Loucy (cell line): ENCODE data around the gene NEDD4L.

Experiments used
- H2AFZ ChIP-seq: fragments of 200-600 bp; sonication (generic); 2 replicates; pipeline ENCODE4 v1.6.0; 2016; ENCODE audit warnings: antibody characterized with exemption, mild to moderate bottlenecking, low read length, moderate library complexity
- H3F3A ChIP-seq: fragments of 200-600 bp; 2 replicates; pipeline ENCODE4 v1.6.0; 2016; ENCODE audit warnings: antibody characterized with exemption, low read depth, mild to moderate bottlenecking
- H3K27me3 ChIP-seq: fragments of 200-600 bp; sonication (generic); 2 replicates; pipeline ENCODE4 v1.6.1; 2014; ENCODE audit warnings: low read length, mild to moderate bottlenecking; ENCODE audit not compliant: insufficient read depth, poor library complexity, severe bottlenecking
- H3K36me3 ChIP-seq: fragments of 200-600 bp; sonication (generic); 2 replicates; pipeline ENCODE4 v1.6.1; 2016; ENCODE audit warnings: low read length; ENCODE audit not compliant: insufficient read depth
- H3K4me1 ChIP-seq: fragments of 200-600 bp; sonication (generic); 2 replicates; pipeline ENCODE4 v1.5.1; 2014; ENCODE audit warnings: low read length, mild to moderate bottlenecking; ENCODE audit not compliant: insufficient read depth, poor library complexity, severe bottlenecking
- H3K4me2 ChIP-seq: fragments of 200-600 bp; sonication (generic); 2 replicates; pipeline ENCODE4 v1.6.0; 2014; ENCODE audit warnings: antibody characterized with exemption, low read length, low read depth, mild to moderate bottlenecking; ENCODE audit not compliant: poor library complexity, severe bottlenecking
- H3K4me3 ChIP-seq: fragments of 200-600 bp; sonication (generic); 2 replicates; pipeline ENCODE4 v1.5.1; 2014; ENCODE audit warnings: low read length, mild to moderate bottlenecking, mixed read lengths; ENCODE audit not compliant: poor library complexity, severe bottlenecking
- H3K79me2 ChIP-seq: fragments of 200-600 bp; sonication (generic); 2 replicates; pipeline ENCODE4 v1.6.1; 2014; ENCODE audit warnings: low read length; ENCODE audit not compliant: insufficient read depth
- H3K9ac ChIP-seq: fragments of 200-600 bp; sonication (generic); 2 replicates; pipeline ENCODE4 v1.6.0; 2014; ENCODE audit warnings: mild to moderate bottlenecking, low read depth, low read length, moderate library complexity; ENCODE audit not compliant: poor library complexity, severe bottlenecking
- H3K9me2 ChIP-seq: fragments of 200-600 bp; sonication (generic); replicated peaks from 2 replicates; pipeline ENCODE4 v1.6.1; 2016; ENCODE audit warnings: low read depth, low read length, mixed read lengths
- H3K9me3 ChIP-seq: fragments of 200-600 bp; sonication (generic); 2 replicates; pipeline ENCODE4 v1.6.1; 2014; ENCODE audit warnings: mild to moderate bottlenecking, antibody characterized with exemption, low read length, low read depth; ENCODE audit not compliant: insufficient read depth
- H4K20me1 ChIP-seq: fragments of 200-600 bp; sonication (generic); 2 replicates; pipeline ENCODE4 v1.6.0; 2014; ENCODE audit warnings: antibody characterized with exemption, low read length, mild to moderate bottlenecking; ENCODE audit not compliant: insufficient read depth, poor library complexity, severe bottlenecking
- EZH2phosphoT487 ChIP-seq: fragments of 200-600 bp; IDR thresholded peaks from 2 replicates; pipeline ENCODE4 v1.6.1; 2018; ENCODE audit warnings: antibody characterized with exemption, mild to moderate bottlenecking, moderate library complexity, borderline replicate concordance
- TF ChIP-seq, protein P1 (sequence below): fragments of 200-600 bp; sonication (generic); conservative IDR thresholded peaks from 2 replicates; pipeline ENCODE4 v1.5.1; 2014; ENCODE audit warnings: mild to moderate bottlenecking, antibody characterized with exemption, low read length

Gene NEDD4L

DNA sequence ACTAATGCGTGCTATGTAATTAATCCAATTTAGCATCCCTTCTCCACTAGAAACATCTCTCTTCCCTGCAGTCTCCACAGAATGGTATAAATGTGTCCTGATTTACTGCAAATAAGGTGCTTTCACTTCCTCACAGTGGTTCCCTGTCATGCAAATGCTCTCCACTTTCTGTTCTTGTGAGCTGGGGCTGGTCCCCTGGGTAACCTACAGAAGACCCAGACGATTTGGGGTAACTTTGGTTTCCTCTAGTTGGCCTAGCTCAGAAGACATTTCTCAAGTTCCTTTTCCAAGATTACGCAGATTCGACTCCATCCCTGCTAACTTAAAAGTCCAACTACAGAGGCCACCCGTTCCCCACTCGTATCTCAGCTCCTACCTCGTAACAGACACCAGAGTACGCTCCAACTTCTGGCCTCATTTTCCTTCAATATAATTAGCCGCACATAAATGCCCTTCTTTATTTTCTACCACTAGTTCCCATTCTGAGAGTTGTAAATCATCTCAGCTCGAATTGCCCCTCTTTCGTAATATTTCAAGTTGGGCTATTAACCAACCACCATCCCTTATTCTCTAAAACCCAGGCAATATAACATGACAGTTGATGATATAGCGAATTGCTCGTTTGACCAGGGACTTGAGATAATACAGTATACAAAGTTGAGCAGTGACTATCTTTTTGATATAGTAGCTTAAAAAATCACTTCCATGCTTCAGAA is 28.8 kb upstream of the NEDD4L start:
- H3K4me1 ChIP-seq, result no peaks in the 10 kb centered on the region

DNA sequence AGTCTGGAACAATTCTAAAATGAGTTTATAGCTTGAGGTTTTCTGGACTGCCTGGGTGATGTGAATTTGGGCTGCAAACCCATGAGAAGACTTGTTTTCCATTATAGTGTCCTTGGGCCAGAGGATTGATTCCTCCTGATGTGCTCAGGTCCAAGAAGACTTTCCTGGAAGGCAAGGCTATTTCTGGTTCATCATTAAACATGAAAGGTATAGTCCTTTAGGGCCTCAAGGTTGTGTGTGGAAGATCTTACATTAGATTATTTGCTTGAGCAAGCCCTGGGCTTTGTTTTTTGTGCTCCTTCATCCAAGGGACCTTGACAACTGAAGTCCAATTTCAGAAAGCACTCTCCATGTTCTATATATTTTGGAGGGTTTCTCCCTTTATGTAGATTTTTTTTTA is 26.8 kb upstream of the NEDD4L start:
- Histone ChIP-seq H2AFZ (no peak overlapping the region), H3K4me2 (no peak overlapping the region), H3K4me3 (no peak overlapping the region), H3K79me2 (no peaks in the 10 kb centered on the region), H3K27me3 (no peaks in the 10 kb centered on the region), H3K9me3 (no peaks in the 10 kb centered on the region), H4K20me1 (no peaks in the 10 kb centered on the region), H3K9me2 (no peaks in the 10 kb centered on the region), H3K4me1 (no peaks in the 10 kb centered on the region), H3K9ac (no peak overlapping the region), H3F3A (no peaks in the 10 kb centered on the region), H3K36me3 (no peaks in the 10 kb centered on the region)
- TF ChIP-seq, protein P1, sequence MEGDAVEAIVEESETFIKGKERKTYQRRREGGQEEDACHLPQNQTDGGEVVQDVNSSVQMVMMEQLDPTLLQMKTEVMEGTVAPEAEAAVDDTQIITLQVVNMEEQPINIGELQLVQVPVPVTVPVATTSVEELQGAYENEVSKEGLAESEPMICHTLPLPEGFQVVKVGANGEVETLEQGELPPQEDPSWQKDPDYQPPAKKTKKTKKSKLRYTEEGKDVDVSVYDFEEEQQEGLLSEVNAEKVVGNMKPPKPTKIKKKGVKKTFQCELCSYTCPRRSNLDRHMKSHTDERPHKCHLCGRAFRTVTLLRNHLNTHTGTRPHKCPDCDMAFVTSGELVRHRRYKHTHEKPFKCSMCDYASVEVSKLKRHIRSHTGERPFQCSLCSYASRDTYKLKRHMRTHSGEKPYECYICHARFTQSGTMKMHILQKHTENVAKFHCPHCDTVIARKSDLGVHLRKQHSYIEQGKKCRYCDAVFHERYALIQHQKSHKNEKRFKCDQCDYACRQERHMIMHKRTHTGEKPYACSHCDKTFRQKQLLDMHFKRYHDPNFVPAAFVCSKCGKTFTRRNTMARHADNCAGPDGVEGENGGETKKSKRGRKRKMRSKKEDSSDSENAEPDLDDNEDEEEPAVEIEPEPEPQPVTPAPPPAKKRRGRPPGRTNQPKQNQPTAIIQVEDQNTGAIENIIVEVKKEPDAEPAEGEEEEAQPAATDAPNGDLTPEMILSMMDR, result no peak
- no peak for TF ChIP-seq EZH2phosphoT487

More for the DNA sequence above, 28.8 kb upstream of the NEDD4L start:
- H3K9me2 ChIP-seq, result no peaks in the 10 kb centered on the region
- H3K9ac ChIP-seq, result no peak overlapping the region
- TF ChIP-seq, protein P1, result no peak
- no peak for TF ChIP-seq EZH2phosphoT487
- no peaks in the 10 kb centered on the region for H3F3A ChIP-seq
- no peaks in the 10 kb centered on the region for H3K27me3 ChIP-seq
- no peak overlapping the region for H2AFZ ChIP-seq
- no peak overlapping the region for H3K4me3 ChIP-seq
- H3K9me3 ChIP-seq, result no peaks in the 10 kb centered on the region
- no peaks in the 10 kb centered on the region for H4K20me1 ChIP-seq
- H3K79me2 ChIP-seq, result no peaks in the 10 kb centered on the region
- H3K4me2 ChIP-seq, result no peak overlapping the region
- H3K36me3 ChIP-seq, result no peaks in the 10 kb centered on the region

DNA sequence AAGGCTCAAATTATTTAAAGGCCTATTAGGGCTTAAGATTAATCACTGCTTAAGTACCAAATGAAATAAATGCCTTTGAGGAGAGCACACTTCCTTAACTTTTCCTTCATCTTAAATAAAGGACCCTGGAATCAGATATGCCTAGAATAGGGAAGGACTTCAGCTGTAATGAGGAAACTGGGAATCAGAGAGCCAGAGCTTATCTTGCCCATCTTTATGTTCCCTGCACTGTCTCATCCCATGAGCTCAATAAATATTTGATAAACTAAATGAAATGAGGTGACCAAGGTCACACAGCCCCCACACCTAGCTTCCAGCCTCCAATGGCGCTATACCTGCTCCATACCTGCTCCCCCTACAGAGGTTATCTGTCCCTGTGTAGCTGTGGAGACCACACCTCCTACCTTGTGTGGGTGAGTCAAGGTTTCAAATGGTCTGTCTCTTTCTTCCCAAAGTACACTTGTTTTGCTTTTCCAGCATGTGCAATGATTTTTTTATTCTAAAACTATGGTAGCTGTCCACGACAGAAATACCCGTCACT is 23.4 kb upstream of the NEDD4L start:
- no peaks in the 10 kb centered on the region for H3F3A ChIP-seq

More for the DNA sequence above, 23.4 kb upstream of the NEDD4L start:
- no peaks in the 10 kb centered on the region for H3K27me3 ChIP-seq
- no peaks in the 10 kb centered on the region for H3K4me1 ChIP-seq
- no peaks in the 10 kb centered on the region for H3K9me3 ChIP-seq
- no peak overlapping the region for H2AFZ ChIP-seq
- H3K9ac ChIP-seq, result no peak overlapping the region
- no peaks in the 10 kb centered on the region for H3K79me2 ChIP-seq
- H3K4me2 ChIP-seq, result no peak overlapping the region
- H4K20me1 ChIP-seq, result no peaks in the 10 kb centered on the region
- no peak for TF ChIP-seq EZH2phosphoT487
- TF ChIP-seq, protein P1, result no peak
- no peak overlapping the region for H3K4me3 ChIP-seq
- no peaks in the 10 kb centered on the region for H3K36me3 ChIP-seq
- no peaks in the 10 kb centered on the region for H3K9me2 ChIP-seq
